GM19099 (cell line): ENCODE results near the gene METTL24.

Experiments used
- POLR2A ChIP-seq: IDR thresholded peaks from 3 replicates; pipeline ENCODE4 v1.6.1; 2011; ENCODE audit warnings: low read depth; ENCODE audit not compliant: insufficient read length; ENCODE audit errors: extremely low read depth

The METTL24 gene, protein sequence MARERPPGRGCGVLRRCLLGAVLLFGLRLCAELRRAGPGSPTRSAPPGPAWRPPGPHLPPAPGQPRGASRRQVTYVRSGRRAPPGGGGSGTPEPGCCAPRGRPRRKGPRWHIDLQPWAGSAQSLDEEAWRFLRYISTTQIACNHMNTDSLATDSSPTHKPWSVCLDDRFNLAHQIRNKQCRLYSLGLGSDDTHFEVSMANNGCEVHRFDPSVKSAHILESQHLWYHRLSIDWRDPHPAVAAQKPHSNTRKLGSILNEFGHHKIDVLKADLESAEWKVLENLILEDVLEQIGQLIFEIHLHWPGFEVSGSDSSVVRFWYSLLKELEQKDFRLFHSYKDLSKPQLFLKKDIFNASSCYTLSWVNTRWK

GRCh38 chr6:110357664-110358552, at the start of gene METTL24:
Gene METTL24, minus strand, starts transcription at chr6:110358349. Its CDS starts 77 bp downstream, at chr6:110358272.
- TF ChIP-seq POLR2A: no peak

- no peak for TF ChIP-seq POLR2A
These were observed 46.5 kb upstream of the METTL24 start for GRCh38 chr6:110404607-110405006.

GRCh38 chr6:110401585-110402176, 43.5 kb upstream of the METTL24 start:
- TF ChIP-seq POLR2A: no peak

DNA sequence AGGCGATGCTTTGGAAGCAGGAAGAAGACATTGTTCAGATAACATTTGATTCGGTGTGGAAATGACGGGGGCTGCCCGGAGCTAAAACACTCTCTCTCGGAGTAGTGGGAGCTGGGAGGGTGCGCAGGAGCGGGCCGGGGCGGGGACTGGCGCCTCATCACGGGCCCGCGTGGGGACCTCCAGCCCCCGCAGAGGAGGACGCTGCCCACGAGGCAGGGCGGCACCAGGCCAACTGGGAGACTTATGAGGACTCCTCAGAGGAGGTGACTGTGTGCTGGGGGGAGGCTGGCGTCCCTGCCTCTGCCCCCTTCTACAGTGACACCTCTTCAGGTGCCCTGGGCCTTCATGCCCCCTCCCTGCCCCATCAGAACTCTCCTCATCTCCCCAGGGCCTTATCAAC, 42.1 kb upstream of the METTL24 start:
- TF ChIP-seq POLR2A: no peak

DNA sequence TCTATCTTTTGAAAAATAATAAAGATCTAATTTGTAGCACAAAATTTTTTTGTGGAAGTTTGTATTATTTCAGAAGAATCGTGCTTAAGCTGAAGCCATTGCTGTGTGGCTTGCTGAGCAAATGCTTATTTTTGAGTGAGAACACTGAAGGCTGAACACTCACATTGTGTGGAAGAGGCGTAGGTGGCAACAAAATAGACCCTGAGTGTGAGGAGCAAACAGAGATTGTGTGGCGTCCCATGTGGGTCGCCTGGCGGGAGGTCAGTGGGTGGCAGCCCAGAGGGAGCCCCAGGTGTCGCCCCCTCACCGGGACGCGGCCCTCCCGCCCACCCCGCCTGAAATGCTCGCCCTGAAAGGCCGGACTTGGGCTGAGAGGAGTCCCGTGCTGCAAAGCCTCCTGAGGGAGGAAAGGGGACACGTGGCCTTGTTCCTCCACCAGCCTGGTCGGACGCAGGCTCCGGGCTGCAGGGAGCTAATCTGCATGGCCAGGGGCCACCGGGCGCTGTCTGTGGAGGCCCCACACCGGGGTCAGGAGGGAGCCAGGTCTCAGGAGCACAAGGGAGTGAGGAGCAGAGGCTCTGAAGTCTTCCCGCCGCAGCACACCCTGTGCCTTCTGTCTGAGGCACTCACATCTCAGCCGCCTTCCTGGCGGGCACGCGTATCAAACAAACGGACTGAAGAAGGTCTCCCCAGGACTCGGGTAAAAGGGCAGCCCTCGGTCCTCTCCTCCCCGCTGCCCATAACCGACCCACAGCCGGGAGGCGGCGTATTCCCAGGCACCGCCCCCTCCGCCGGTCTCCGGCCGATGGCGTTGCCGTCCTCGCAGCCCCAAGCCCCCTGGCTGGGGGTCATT, 41.3 kb upstream of the METTL24 start:
- TF ChIP-seq POLR2A: no peak

DNA sequence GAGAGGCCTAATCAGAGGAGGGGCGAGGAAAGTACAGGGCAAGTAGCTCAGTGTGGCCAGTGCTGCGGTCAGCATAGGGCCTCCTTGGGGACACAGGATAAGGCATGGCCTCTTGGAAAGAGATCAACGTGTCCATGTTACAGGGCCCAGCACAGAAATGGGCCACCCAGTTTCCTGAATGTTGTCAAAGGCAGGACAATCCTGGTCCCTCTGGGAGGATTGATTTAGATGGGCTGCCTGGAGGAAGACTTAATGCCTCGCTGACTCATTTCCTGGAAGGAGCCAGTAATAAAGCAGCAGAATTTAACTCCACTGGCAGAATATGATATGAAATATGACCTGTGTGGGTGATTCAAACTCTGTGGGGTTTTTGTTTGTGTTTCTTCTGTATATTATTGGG, 40.6 kb upstream of the METTL24 start:
- no peak for TF ChIP-seq POLR2A

DNA sequence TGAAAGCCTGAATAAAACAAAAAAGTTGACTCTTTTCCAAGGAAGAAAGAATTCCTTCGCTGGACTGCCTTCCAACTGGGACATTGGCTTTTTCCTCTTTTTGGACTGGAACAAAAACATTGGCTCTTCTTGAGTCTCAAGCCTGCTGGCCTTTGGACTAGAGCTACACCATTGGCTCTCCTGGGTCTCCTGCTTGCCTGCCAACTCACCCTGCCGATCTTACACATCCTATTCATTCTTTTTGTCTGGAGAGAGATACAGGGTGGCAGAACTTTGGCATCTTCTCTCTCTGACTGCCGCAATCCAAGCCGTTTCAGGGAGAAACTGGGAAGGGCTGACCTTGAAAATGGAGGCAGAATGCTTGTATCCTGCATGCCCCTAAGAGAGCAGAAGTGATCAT, 37.1 kb upstream of the METTL24 start:
- TF ChIP-seq POLR2A: no peak

DNA sequence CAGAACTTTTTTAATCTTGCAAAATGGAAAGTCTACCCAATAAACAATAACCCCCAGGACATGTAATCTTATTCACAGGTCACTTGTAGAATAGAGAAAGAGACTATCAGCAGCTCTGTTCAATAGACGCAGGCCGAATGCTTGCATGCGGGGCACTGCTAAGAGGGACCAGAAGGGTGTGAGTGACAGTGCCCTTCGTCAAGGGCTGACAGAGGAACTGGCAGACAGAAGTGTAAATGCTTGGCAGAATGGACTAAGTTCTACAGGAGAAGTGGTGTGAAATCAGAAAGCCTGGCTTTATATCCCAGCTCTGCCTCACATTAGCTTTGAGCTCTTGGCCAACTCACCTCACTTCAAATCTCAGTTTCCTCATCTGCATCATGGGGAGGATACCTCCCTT, 36.3 kb upstream of the METTL24 start:
- no peak for TF ChIP-seq POLR2A

- TF ChIP-seq POLR2A: no peak
These were observed 34.6 kb upstream of the METTL24 start for GRCh38 chr6:110392727-110393126.

DNA sequence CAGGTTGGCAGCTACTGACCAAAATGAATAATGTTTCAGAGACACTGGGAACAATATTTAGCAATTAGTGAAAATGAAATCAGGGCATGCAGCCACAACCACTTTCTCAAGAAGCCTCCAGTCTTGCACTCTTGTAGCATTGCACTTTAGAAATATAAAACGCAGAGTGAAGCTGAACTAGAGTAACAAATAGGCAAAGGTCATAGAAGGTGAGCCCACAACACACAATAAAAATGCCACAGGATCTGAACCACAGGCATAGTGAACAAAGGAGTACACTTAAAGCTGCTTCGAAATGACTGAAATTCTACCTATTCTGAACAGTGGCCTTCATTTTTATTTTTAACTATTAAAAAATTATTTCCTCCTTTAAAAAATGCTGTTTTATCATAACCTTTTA, 32.3 kb upstream of the METTL24 start:
- no peak for TF ChIP-seq POLR2A

DNA sequence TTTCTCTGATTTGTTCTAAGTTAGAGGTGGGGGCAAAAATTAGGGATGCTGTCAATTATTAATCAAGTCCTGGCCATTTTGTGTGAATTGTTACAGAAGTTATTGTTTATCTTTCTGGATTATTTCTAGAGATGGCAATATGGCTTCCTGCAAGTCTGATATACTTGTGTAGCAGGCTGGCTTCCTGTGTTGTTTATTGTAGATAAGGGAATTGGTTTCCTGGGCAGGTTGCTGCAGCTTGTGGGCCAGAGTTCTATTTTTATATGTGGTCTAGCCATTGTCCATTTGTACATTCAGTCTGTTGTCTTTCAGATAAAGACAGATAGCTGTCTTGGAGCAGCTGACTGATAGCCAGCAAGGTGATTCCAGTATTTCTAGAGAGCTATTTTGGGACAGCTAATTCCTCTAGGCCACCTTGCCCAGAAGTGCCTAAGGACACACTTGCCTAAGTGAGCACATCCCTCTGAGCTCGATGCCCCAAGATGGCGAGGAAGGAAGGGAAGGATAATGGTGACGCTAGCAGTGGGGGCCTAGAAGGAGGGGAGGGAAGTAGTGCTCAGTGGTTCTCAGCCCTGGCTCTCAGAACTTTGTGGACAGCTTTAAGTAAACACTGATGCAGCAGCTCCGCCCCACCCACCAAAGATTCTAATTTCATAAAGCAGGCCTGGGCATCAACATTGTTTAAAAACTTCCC, 31.7 kb upstream of the METTL24 start:
- TF ChIP-seq POLR2A: no peak

GRCh38 chr6:110387986-110388385, 29.8 kb upstream of the METTL24 start:
- TF ChIP-seq POLR2A: no peak

DNA sequence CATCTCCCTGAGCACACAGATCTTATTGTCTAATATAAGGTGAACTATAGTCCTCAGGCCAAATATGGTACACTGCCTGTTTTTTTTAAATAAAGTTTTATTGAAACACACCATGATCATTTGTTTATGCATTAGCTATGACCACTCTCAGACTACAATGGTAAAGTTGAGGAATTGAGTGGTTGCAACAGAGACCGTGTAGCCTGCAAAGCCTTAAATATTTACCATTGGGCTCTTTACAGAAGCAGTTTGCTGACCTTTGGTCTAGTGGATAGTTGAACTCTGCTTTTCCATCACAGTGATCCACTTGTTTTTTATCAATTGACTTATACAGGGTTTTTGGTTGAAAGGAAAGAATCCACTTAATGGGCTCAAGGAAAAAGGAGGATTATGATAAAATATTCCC, 27.3 kb upstream of the METTL24 start:
- TF ChIP-seq POLR2A: no peak

- no peak for TF ChIP-seq POLR2A
These were observed 20.4 kb upstream of the METTL24 start for GRCh38 chr6:110378552-110378951.
